Keratinocyte (primary cell): ENCODE data around the gene DPF3. TPM values are rescaled to one million over a fixed set of nuclear protein-coding genes. Genes with fewer than 3 reads are reported as not detected.

Experiments
- DNase-seq: peaks from one replicate; pipeline ENCODE4 v3.0.0-alpha.2; 2011; ENCODE audit warnings: low read depth, missing footprints, low spot score
- FAIRE-seq: peaks from 2 replicates; lab custom pipeline; 2011; peaks lifted over from hg19 to GRCh38; lab: Jason Lieb, UNC
- H2AFZ ChIP-seq: 2 replicates; pipeline ENCODE4 v1.6.0; 2012; ENCODE audit warnings: low read length, control low read depth, inconsistent platforms; ENCODE audit not compliant: control insufficient read depth
- H3K27ac ChIP-seq: 2 replicates; pipeline ENCODE4 v1.5.1; 2011; ENCODE audit warnings: low read length; ENCODE audit not compliant: control insufficient read depth, insufficient read depth
- H3K27me3 ChIP-seq: 3 replicates; pipeline ENCODE4 v1.6.0; 2011; ENCODE audit warnings: low read length; ENCODE audit not compliant: control insufficient read depth, insufficient read depth; ENCODE audit errors: extremely low read depth
- H3K36me3 ChIP-seq, 2 experiments: 2 replicates in 1 of 2; 3 replicates in 1 of 2; pipeline ENCODE4 v1.5.1; 2011; ENCODE audit warnings: low read length in 2 of 2, mild to moderate bottlenecking in 1 of 2; ENCODE audit not compliant: control insufficient read depth in 2 of 2, insufficient read depth in 2 of 2; ENCODE audit errors: extremely low read depth in 1 of 2
- H3K4me1 ChIP-seq: 3 replicates; pipeline ENCODE4 v1.5.1; 2011; ENCODE audit warnings: low read length; ENCODE audit not compliant: control insufficient read depth, insufficient read depth; ENCODE audit errors: extremely low read depth
- H3K4me2 ChIP-seq: 3 replicates; pipeline ENCODE4 v1.6.0; 2011; ENCODE audit warnings: low read depth, low read length; ENCODE audit not compliant: control insufficient read depth, insufficient read depth; ENCODE audit errors: extremely low read depth
- H3K4me3 ChIP-seq, 3 experiments: fragments of 200-600 bp in 1 of 3; sonication (generic) in 1 of 3; 2 replicates in 2 of 3; 3 replicates in 1 of 3; pipeline ENCODE4 v1.5.1; 2011 to 2016; ENCODE audit warnings: low read length in 3 of 3, mild to moderate bottlenecking in 3 of 3, control low read depth in 2 of 3, inconsistent platforms in 1 of 3, low read depth in 1 of 3, mixed read lengths in 1 of 3, mixed run types in 1 of 3, moderate library complexity in 1 of 3; ENCODE audit not compliant: control insufficient read depth in 2 of 3, insufficient read depth in 2 of 3; ENCODE audit errors: extremely low read depth in 1 of 3
- H3K79me2 ChIP-seq: 2 replicates; pipeline ENCODE4 v1.6.0; 2012; ENCODE audit warnings: low read length; ENCODE audit not compliant: control insufficient read depth, insufficient read depth
- H3K9ac ChIP-seq: 3 replicates; pipeline ENCODE4 v1.6.0; 2011; ENCODE audit warnings: low read length; ENCODE audit not compliant: control insufficient read depth, insufficient read depth; ENCODE audit errors: extremely low read depth
- H3K9me1 ChIP-seq: 3 replicates; pipeline ENCODE4 v1.6.0; 2011; ENCODE audit warnings: low read length; ENCODE audit not compliant: control insufficient read depth, insufficient read depth; ENCODE audit errors: extremely low read depth
- H3K9me3 ChIP-seq: 2 replicates; pipeline ENCODE4 v1.5.1; 2012; ENCODE audit warnings: low read depth, low read length; ENCODE audit not compliant: control insufficient read depth
- H4K20me1 ChIP-seq: 3 replicates; pipeline ENCODE4 v1.6.0; 2011; ENCODE audit warnings: low read length; ENCODE audit not compliant: control insufficient read depth, insufficient read depth; ENCODE audit errors: extremely low read depth
- CTCF ChIP-seq, 3 experiments: IDR thresholded peaks in 1 of 3; conservative IDR thresholded peaks in 1 of 3; optimal IDR thresholded peaks in 1 of 3; 2 replicates in 2 of 3; 3 replicates in 1 of 3; pipeline versions ENCODE3 to v1.5.1; 2011; ENCODE audit warnings: low read length in 3 of 3, mild to moderate bottlenecking in 3 of 3, moderate library complexity in 2 of 3, control low read depth in 1 of 3, inconsistent platforms in 1 of 3; ENCODE audit not compliant: insufficient read depth in 2 of 3; ENCODE audit errors: extremely low read depth in 1 of 3
- EZH2 ChIP-seq: IDR thresholded peaks from one replicate; pipeline ENCODE4 v1.6.1; 2012; ENCODE audit warnings: inconsistent platforms, mild to moderate bottlenecking, low read length, moderate library complexity
- dilution Hi-C: fragments of 300-500 bp; cut with MboI; formaldehyde crosslinking; loops from one replicate; pipeline ENCODE4 v1.7.0; 2020; ENCODE audit warnings: low sequenced_read_pairs; ENCODE audit not compliant: extremely low pct_ligation_motif_present
- polyA plus RNA-seq, 5 experiments: library from polyadenylated mRNA; depleted of rRNA in 3 of 5; stranded (reverse) in 3 of 5; stranded (forward) in 1 of 5; unstranded in 1 of 5; fragments of >200 nt; gene quantifications; 1 replicate in 1 of 5; 2 replicates in 3 of 5; 3 replicates in 1 of 5; pipeline versions ENCODE4 v1.2.1 to v1.2.3, GENCODE V29; 2011 to 2012; ENCODE audit warnings: missing spikeins in 2 of 5, low read depth in 1 of 5, low replicate concordance in 1 of 5

The DPF3 gene
- polyA plus RNA-seq, 1 donor (not counting 4 experiments of a cell fraction or from before 2014, with no cell fraction given), result 1.1 TPM

GRCh38 chr14:72759670-72760069 is 134.2 kb downstream of the DPF3 start:
- no peaks in the 10 kb centered on the region for H3K9me1 ChIP-seq
- TF ChIP-seq CTCF (optimal IDR thresholded peaks at IDR 0.05 in 1 of 3, IDR thresholded peaks at IDR 0.05 in 1 of 3, conservative IDR thresholded peaks at IDR 0.05 in 1 of 3; ENCODE audit: extremely low read depth in 1 of 3, insufficient read depth in 2 of 3, low read length in 3 of 3) (no peak), EZH2 (no peak)
- no peaks in the 10 kb centered on the region for H3K36me3 ChIP-seq
- DNase-seq (no peak), FAIRE-seq (no peak)
- H3K4me2 ChIP-seq, result no peak overlapping the region
- dilution Hi-C loops, result no loop called here
- H3K79me2 ChIP-seq, result no peaks in the 10 kb centered on the region
- no peak overlapping the region for H2AFZ ChIP-seq
- H3K9me3 ChIP-seq, result no peaks in the 10 kb centered on the region
- no peaks in the 10 kb centered on the region for H3K4me1 ChIP-seq
- no peak overlapping the region for H3K9ac ChIP-seq
- H3K27me3 ChIP-seq, result no peaks in the 10 kb centered on the region
- no peak overlapping the region for H3K27ac ChIP-seq
- no peak overlapping the region for H3K4me3 ChIP-seq
- H4K20me1 ChIP-seq, result no peaks in the 10 kb centered on the region

- no peak overlapping the region for H2AFZ ChIP-seq
- no peak overlapping the region for H3K4me3 ChIP-seq
- DNase-seq, result no peak
- no peaks in the 10 kb centered on the region for H3K9me3 ChIP-seq
- no peak for FAIRE-seq
- H3K27me3 ChIP-seq, result no peaks in the 10 kb centered on the region
- no peaks in the 10 kb centered on the region for H4K20me1 ChIP-seq
- H3K4me1 ChIP-seq, result no peaks in the 10 kb centered on the region
- H3K9me1 ChIP-seq, result no peaks in the 10 kb centered on the region
- H3K36me3 ChIP-seq, result no peaks in the 10 kb centered on the region
- no peak for TF ChIP-seq CTCF (optimal IDR thresholded peaks at IDR 0.05 in 1 of 3, IDR thresholded peaks at IDR 0.05 in 1 of 3, conservative IDR thresholded peaks at IDR 0.05 in 1 of 3; ENCODE audit: extremely low read depth in 1 of 3, insufficient read depth in 2 of 3, low read length in 3 of 3)
- no peak for TF ChIP-seq EZH2
- H3K4me2 ChIP-seq, result no peak overlapping the region
- H3K79me2 ChIP-seq, result no peaks in the 10 kb centered on the region
- H3K27ac ChIP-seq, result no peak overlapping the region
- dilution Hi-C loops, result no loop called here
- H3K9ac ChIP-seq, result no peak overlapping the region
Measured at GRCh38 chr14:72758993-72759392, 134.9 kb downstream of the DPF3 start.
